Endothelial cell of umbilical vein (primary cell): ENCODE data around the gene MIA. TPM values are rescaled to one million over a fixed set of nuclear protein-coding genes. Genes with fewer than 3 reads are reported as not detected.

Experiments used
- BruUV-seq: library from RNA; stranded (reverse); fragments of 400-500 nt; replicated peaks from 2 replicates; lab custom pipeline; 2021; lab: Mats Ljungman, UMichigan
- CTCF ChIA-PET: fragments of 300-600, 350-600 bp; sonication (Branson Sonifier 250); formaldehyde crosslinking; loops from one replicate; lab custom pipeline; 2021; ENCODE audit warnings: antibody characterized with exemption, inconsistent platforms; lab: Charles Lee
- POLR2A ChIA-PET: fragments of 300-600, 350-600 bp; sonication (Branson Sonifier 250); formaldehyde crosslinking; loops from one replicate; lab custom pipeline; 2021; ENCODE audit warnings: antibody characterized with exemption, inconsistent platforms; lab: Charles Lee
- DNase-seq: peaks from one replicate; pipeline ENCODE4 v3.0.0-alpha.2; 2011; ENCODE audit warnings: low read depth, low spot score
- FAIRE-seq: peaks from 2 replicates; lab custom pipeline; 2011; peaks lifted over from hg19 to GRCh38; lab: Jason Lieb, UNC
- H2AFZ ChIP-seq: 2 replicates; pipeline ENCODE4 v1.6.0; 2012; ENCODE audit warnings: low read depth, low read length, control low read depth, inconsistent platforms
- H3K27ac ChIP-seq: 2 replicates; pipeline ENCODE4 v1.5.1; 2011; ENCODE audit warnings: low read depth, mild to moderate bottlenecking, control low read depth, low read length, moderate library complexity; ENCODE audit not compliant: insufficient read depth
- H3K27me3 ChIP-seq, 2 experiments: 2 replicates each; pipeline versions ENCODE4 v1.6.0 to v1.6.1; 2011; ENCODE audit warnings: low read length in 2 of 2, mixed read lengths in 1 of 2; ENCODE audit not compliant: control insufficient read depth in 2 of 2, insufficient read depth in 2 of 2
- H3K36me3 ChIP-seq, 2 experiments: 2 replicates in 1 of 2; 3 replicates in 1 of 2; pipeline ENCODE4 v1.5.1; 2011; ENCODE audit warnings: low read length in 2 of 2, mild to moderate bottlenecking in 1 of 2, moderate library complexity in 1 of 2; ENCODE audit not compliant: control insufficient read depth in 2 of 2, insufficient read depth in 2 of 2; ENCODE audit errors: extremely low read depth in 1 of 2
- H3K4me1 ChIP-seq: 3 replicates; pipeline ENCODE4 v1.5.1; 2011; ENCODE audit warnings: mild to moderate bottlenecking, low read length; ENCODE audit not compliant: control insufficient read depth, insufficient read depth; ENCODE audit errors: extremely low read depth
- H3K4me2 ChIP-seq: 2 replicates; pipeline ENCODE4 v1.6.1; 2011; ENCODE audit warnings: low read length, control low read depth, mixed read lengths; ENCODE audit not compliant: insufficient read depth
- H3K4me3 ChIP-seq, 3 experiments: fragments of 200-600 bp in 1 of 3; sonication (generic), shearing (Covaris generic) in 1 of 3; replicated peaks in 1 of 3; 2 replicates each; pipeline ENCODE4 v1.5.1; 2011 to 2016; ENCODE audit warnings: control low read depth in 3 of 3, low read length in 3 of 3, mild to moderate bottlenecking in 2 of 3, inconsistent platforms in 1 of 3, low read depth in 1 of 3, moderate library complexity in 1 of 3; ENCODE audit not compliant: insufficient read depth in 1 of 3
- H3K79me2 ChIP-seq: 2 replicates; pipeline ENCODE4 v1.6.0; 2012; ENCODE audit warnings: low read length, inconsistent platforms; ENCODE audit not compliant: control insufficient read depth, insufficient read depth
- H3K9ac ChIP-seq: replicated peaks from 2 replicates; pipeline ENCODE3; 2011; ENCODE audit warnings: low read length, control low read depth; ENCODE audit not compliant: insufficient read depth; ENCODE audit errors: extremely low read depth
- H3K9me1 ChIP-seq: replicated peaks from 3 replicates; pipeline ENCODE4 v1.6.0; 2011; ENCODE audit warnings: mild to moderate bottlenecking, low read length; ENCODE audit not compliant: control insufficient read depth, insufficient read depth; ENCODE audit errors: extremely low read depth
- H3K9me3 ChIP-seq: replicated peaks from 2 replicates; pipeline ENCODE4 v1.5.1; 2012; ENCODE audit warnings: low read length, inconsistent platforms; ENCODE audit not compliant: control insufficient read depth, insufficient read depth
- H4K20me1 ChIP-seq: replicated peaks from 2 replicates; pipeline ENCODE3; 2011; ENCODE audit warnings: mild to moderate bottlenecking, low read length; ENCODE audit not compliant: control insufficient read depth, insufficient read depth; ENCODE audit errors: extremely low read depth
- EZH2 ChIP-seq: IDR thresholded peaks from 2 replicates; pipeline ENCODE4 v1.6.1; 2012; ENCODE audit warnings: borderline replicate concordance, low read depth, mild to moderate bottlenecking, moderate library complexity, low read length, inconsistent platforms; ENCODE audit not compliant: severe bottlenecking
- FOS ChIP-seq: IDR thresholded peaks from 2 replicates; pipeline ENCODE4 v1.6.1; 2011; ENCODE audit warnings: mild to moderate bottlenecking, low read length, moderate library complexity, borderline replicate concordance; ENCODE audit not compliant: insufficient read depth
- GATA2 ChIP-seq: IDR thresholded peaks from 2 replicates; pipeline ENCODE4 v1.7.0; 2011; ENCODE audit warnings: low read depth, mild to moderate bottlenecking, moderate library complexity, mixed read lengths, low read length; ENCODE audit not compliant: insufficient read length, insufficient read depth
- JUN ChIP-seq: IDR thresholded peaks from 2 replicates; pipeline ENCODE4 v1.6.1; 2011; ENCODE audit warnings: borderline replicate concordance, low read depth; ENCODE audit not compliant: insufficient read length, insufficient read depth
- MYC ChIP-seq: IDR thresholded peaks from one replicate; pipeline ENCODE4 v1.6.1; 2011; ENCODE audit warnings: mild to moderate bottlenecking, low read depth, low read length
- POLR2A ChIP-seq: IDR thresholded peaks from 2 replicates; pipeline ENCODE4 v1.6.1; 2012; ENCODE audit warnings: low read depth, mild to moderate bottlenecking, control low read depth, low read length
- POLR2AphosphoS5 ChIP-seq: IDR thresholded peaks from 2 replicates; pipeline ENCODE4 v1.6.1; 2012; ENCODE audit warnings: low read depth, mild to moderate bottlenecking, control low read depth, low read length, moderate library complexity; ENCODE audit not compliant: insufficient read depth
- dilution Hi-C: fragments of 300-500 bp; cut with MboI; formaldehyde crosslinking; loops from one replicate; pipeline ENCODE4 v1.15.0; 2019; ENCODE audit warnings: low sequenced_read_pairs; ENCODE audit not compliant: extremely low pct_ligation_motif_present
- intact Hi-C: fragments of 100-400 bp; cut with micrococcal nuclease; formaldehyde crosslinking; loops from one replicate; pipeline ENCODE4 v1.10.0; 2022
- polyA plus RNA-seq, 4 experiments: library from polyadenylated mRNA; depleted of rRNA in 3 of 4; stranded (reverse) in 3 of 4; unstranded in 1 of 4; fragments of >200 nt; gene quantifications; 2 replicates each; pipeline versions ENCODE4 v1.2.1 to v1.2.3, GENCODE V29; 2011 to 2012; ENCODE audit warnings: missing spikeins in 1 of 4
- total RNA-seq: library from RNA; stranded (reverse); gene quantifications from 2 replicates; pipeline ENCODE4 v1.2.3, GENCODE V29; 2021
- TF ChIP-seq, protein P1 (sequence below): IDR thresholded peaks from 2 replicates; pipeline ENCODE4 v1.6.1; 2011; ENCODE audit not compliant: insufficient read depth, insufficient read length
- TF ChIP-seq, protein P2 (sequence below), 2 donors: IDR thresholded peaks; 1 replicate in 1 of 2; 2 replicates in 1 of 2; pipeline ENCODE4 v1.5.1; 2011; ENCODE audit warnings: low read length in 2 of 2, mild to moderate bottlenecking in 2 of 2, moderate library complexity in 2 of 2, control low read depth in 1 of 2, inconsistent platforms in 1 of 2, low read depth in 1 of 2; ENCODE audit not compliant: insufficient read depth in 1 of 2; ENCODE audit errors: extremely low read depth in 1 of 2

Gene MIA
- total and polyA plus RNA-seq, 2 donors (not counting 3 experiments of a cell fraction or from before 2014, with no cell fraction given) = 0.32 TPM; not detected in 1

- no peaks in the 10 kb centered on the region for H4K20me1 ChIP-seq
- CTCF ChIA-PET = interaction anchor here (1.5 to 1.9 kb wide), 2 partner anchors 57 to 138 kb away, joined by 4 to 7 read pairs; no protein-coding TSS in a partner anchor
- H3K9me3 ChIP-seq = no peaks in the 10 kb centered on the region
- H3K4me2 ChIP-seq = peak overlapping the region; percentile 81
- H3K27me3 ChIP-seq = no peaks in the 10 kb centered on the region
- H3K9ac ChIP-seq = no peak overlapping the region
- peak overlapping the region in 2 of 3 experiments; percentile 1 to 86 for H3K4me3 ChIP-seq
- intact Hi-C loops (loop anchor here (10.0 kb wide), 1 partner anchor 357 kb away; the partner anchor contains the start of gene SERTAD3), dilution Hi-C loops (no loop called here)
- POLR2A ChIA-PET = interaction anchor here (4.5 kb wide), 1 partner anchor 24 kb away, joined by 23 read pairs; the partner anchor contains the start of gene RAB4B
- H3K4me1 ChIP-seq = peaks cover 74% of the 10 kb centered on the region
- H2AFZ ChIP-seq = no peak overlapping the region
- no peak for TF ChIP-seq POLR2AphosphoS5
- TF ChIP-seq, protein P1, sequence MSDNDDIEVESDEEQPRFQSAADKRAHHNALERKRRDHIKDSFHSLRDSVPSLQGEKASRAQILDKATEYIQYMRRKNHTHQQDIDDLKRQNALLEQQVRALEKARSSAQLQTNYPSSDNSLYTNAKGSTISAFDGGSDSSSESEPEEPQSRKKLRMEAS = no peak
- TF ChIP-seq POLR2A = no peak
- TF ChIP-seq JUN = no peak
- TF ChIP-seq, protein P2, sequence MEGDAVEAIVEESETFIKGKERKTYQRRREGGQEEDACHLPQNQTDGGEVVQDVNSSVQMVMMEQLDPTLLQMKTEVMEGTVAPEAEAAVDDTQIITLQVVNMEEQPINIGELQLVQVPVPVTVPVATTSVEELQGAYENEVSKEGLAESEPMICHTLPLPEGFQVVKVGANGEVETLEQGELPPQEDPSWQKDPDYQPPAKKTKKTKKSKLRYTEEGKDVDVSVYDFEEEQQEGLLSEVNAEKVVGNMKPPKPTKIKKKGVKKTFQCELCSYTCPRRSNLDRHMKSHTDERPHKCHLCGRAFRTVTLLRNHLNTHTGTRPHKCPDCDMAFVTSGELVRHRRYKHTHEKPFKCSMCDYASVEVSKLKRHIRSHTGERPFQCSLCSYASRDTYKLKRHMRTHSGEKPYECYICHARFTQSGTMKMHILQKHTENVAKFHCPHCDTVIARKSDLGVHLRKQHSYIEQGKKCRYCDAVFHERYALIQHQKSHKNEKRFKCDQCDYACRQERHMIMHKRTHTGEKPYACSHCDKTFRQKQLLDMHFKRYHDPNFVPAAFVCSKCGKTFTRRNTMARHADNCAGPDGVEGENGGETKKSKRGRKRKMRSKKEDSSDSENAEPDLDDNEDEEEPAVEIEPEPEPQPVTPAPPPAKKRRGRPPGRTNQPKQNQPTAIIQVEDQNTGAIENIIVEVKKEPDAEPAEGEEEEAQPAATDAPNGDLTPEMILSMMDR (IDR thresholded peaks at IDR 0.05; ENCODE audit: extremely low read depth in 1 of 2, insufficient read depth in 1 of 2, low read depth in 1 of 2, low read length in 2 of 2) = no peak
- TF ChIP-seq FOS = no peak
- TF ChIP-seq EZH2 = no peak
- no peak for TF ChIP-seq MYC
- TF ChIP-seq GATA2 = no peak
- TSS peak; percentile 17 for BruUV-seq
- H3K27ac ChIP-seq = peak overlapping the region; percentile 16
- peaks cover 0 to 22% of the 10 kb centered on the region in 2 experiments for H3K36me3 ChIP-seq
- FAIRE-seq (no peak), DNase-seq (no peak)
- no peaks in the 10 kb centered on the region for H3K9me1 ChIP-seq
- H3K79me2 ChIP-seq = peaks cover 71% of the 10 kb centered on the region
These were observed 26.3 kb downstream of the MIA start for GRCh38 chr19:40801426-40802299.
